ENCODE measurements around the gene PAK1.

PAK1 gene

DNA sequence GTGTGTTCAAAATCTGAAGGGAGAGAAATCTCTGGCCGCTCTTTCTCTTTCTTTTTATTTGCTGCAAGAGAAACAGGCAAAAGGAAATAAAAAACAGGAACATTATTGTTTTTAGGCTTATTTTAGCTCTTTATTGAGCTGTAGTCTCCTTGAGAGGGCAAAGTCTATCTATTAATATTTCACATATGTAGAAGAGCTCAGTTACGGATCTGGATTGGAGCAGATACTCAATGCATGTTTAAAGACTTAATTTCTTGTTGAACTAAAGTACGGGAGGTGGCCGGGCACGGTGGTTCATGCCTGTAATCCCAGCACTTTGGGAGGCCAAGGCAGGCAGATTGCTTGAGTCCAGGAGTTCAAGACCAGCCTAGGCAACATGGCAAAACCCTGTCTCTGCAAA lies 94.0 kb downstream of the PAK1 start:
- H3K36me3 Mint-ChIP-seq (ENCODE audit: low read depth): peaks cover 40% of the 10 kb centered on the region
- H3K27me3 Mint-ChIP-seq (ENCODE audit: low read depth, poor library complexity): no peaks in the 10 kb centered on the region
- DNase-seq: no peak
- no peak for TF ChIP-seq CTCF (IDR thresholded peaks at IDR 0.05)
- peak overlapping the region; percentile 66 for H3K27ac Mint-ChIP-seq
- H3K4me3 Mint-ChIP-seq: no peak overlapping the region
- no peaks in the 10 kb centered on the region for H3K9me3 Mint-ChIP-seq
- peaks cover 15% of the 10 kb centered on the region for H3K4me1 Mint-ChIP-seq

- Mint-ChIP-seq H3K36me3 (ENCODE audit: low read depth) (peaks cover 38% of the 10 kb centered on the region), H3K4me3 (no peak overlapping the region), H3K27ac (peak overlapping the region; percentile 8), H3K27me3 (ENCODE audit: low read depth, poor library complexity) (no peaks in the 10 kb centered on the region), H3K4me1 (peaks cover 15% of the 10 kb centered on the region), H3K9me3 (no peaks in the 10 kb centered on the region)
- DNase-seq: no peak
- no peak for TF ChIP-seq CTCF (IDR thresholded peaks at IDR 0.05)
Observed at GRCh38 chr11:77379253-77379652, 94.6 kb downstream of the PAK1 start.

DNA sequence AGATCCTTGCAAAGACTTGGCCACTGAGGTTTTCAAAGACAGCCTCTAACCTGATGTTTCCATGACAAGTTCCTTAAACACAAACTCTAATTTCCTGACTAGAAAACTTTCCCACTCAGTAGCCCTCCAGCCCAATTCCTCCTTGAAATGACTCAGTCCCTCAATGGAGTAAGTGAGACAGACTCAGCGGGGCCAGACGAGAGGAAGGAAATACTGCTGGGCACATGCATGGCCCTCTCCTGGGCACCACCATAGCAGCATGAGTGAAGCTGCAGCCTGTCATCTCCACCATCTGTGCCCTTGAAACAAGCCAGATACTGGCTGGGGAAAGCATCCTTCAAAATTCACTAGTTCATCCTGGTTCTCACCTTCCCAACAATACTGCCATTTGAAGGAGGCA lies 96.2 kb downstream of the PAK1 start:
- no peak for DNase-seq
- H3K4me1 Mint-ChIP-seq: peaks cover 15% of the 10 kb centered on the region
- H3K9me3 Mint-ChIP-seq: no peaks in the 10 kb centered on the region
- H3K27me3 Mint-ChIP-seq (ENCODE audit: low read depth, poor library complexity): no peaks in the 10 kb centered on the region
- no peak overlapping the region for H3K4me3 Mint-ChIP-seq
- peaks cover 37% of the 10 kb centered on the region for H3K36me3 Mint-ChIP-seq (ENCODE audit: low read depth)
- no peak for TF ChIP-seq CTCF (IDR thresholded peaks at IDR 0.05)
- H3K27ac Mint-ChIP-seq: no peak overlapping the region

GRCh38 chr11:77375107-77375506 lies 98.8 kb downstream of the PAK1 start:
- Mint-ChIP-seq H3K4me1 (no peaks in the 10 kb centered on the region), H3K27ac (no peak overlapping the region)
- TF ChIP-seq CTCF (IDR thresholded peaks at IDR 0.05): no peak

GRCh38 chr11:77374611-77375031 lies 99.3 kb downstream of the PAK1 start:
- Mint-ChIP-seq H3K27ac (no peak overlapping the region), H3K4me1 (no peaks in the 10 kb centered on the region), H3K27me3 (ENCODE audit: low read depth, poor library complexity) (no peaks in the 10 kb centered on the region), H3K36me3 (ENCODE audit: low read depth) (peaks cover 49% of the 10 kb centered on the region), H3K9me3 (no peaks in the 10 kb centered on the region), H3K4me3 (no peak overlapping the region)
- no peak for DNase-seq
- TF ChIP-seq CTCF (IDR thresholded peaks at IDR 0.05): no peak

More at GRCh38 chr11:77375107-77375506, 98.8 kb downstream of the PAK1 start:
- H3K4me3 Mint-ChIP-seq: no peak overlapping the region
- no peaks in the 10 kb centered on the region for H3K27me3 Mint-ChIP-seq (ENCODE audit: low read depth, poor library complexity)
- peaks cover 49% of the 10 kb centered on the region for H3K36me3 Mint-ChIP-seq (ENCODE audit: low read depth)
- no peak for DNase-seq
- no peaks in the 10 kb centered on the region for H3K9me3 Mint-ChIP-seq

DNA sequence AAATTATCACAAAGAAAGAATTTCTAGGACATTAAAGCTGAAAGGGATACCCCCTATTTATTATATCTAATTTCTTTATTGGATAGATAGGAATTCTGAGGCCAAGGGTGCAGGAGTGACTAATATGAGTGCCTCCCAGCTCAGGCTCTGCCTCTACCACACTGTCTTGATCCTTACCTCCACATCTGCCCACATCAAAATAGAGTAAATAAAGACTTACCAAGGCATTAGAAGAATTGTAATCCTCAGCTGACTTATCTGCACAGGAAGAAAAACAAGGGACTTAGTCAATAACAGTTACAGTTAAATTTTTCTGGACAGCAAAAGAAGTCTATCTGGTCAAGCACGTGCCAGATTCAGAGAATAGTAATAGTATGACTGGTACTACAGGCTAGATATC lies 99.8 kb downstream of the PAK1 start:
- DNase-seq: no peak
- Mint-ChIP-seq H3K4me1 (no peaks in the 10 kb centered on the region), H3K36me3 (ENCODE audit: low read depth) (peaks cover 47% of the 10 kb centered on the region), H3K9me3 (no peaks in the 10 kb centered on the region), H3K4me3 (no peak overlapping the region), H3K27ac (no peak overlapping the region), H3K27me3 (ENCODE audit: low read depth, poor library complexity) (no peaks in the 10 kb centered on the region)
- TF ChIP-seq CTCF (IDR thresholded peaks at IDR 0.05): no peak
